Gastroesophageal sphincter (tissue), 3 donors: ENCODE measurements around the gene CLCC1.

Experiments used
- CTCF ChIP-seq, 4 experiments: fragments of 200-600 bp in 2 of 4; fragments of 450-650 bp in 2 of 4; sonication (generic) in 1 of 4; IDR thresholded peaks; one replicate each; pipeline ENCODE4 v1.5.1; 2017 to 2019; ENCODE audit warnings: antibody characterized with exemption in 4 of 4, mild to moderate bottlenecking in 2 of 4, moderate library complexity in 2 of 4
- EP300 ChIP-seq: sonication (generic); formaldehyde crosslinking; IDR thresholded peaks from one replicate; pipeline ENCODE4 v1.6.1; 2017; ENCODE audit warnings: antibody characterized with exemption, mild to moderate bottlenecking
- POLR2A ChIP-seq, 2 donors: fragments of 450-650 bp; IDR thresholded peaks; one replicate each; pipeline ENCODE4 v1.6.1; 2017; ENCODE audit warnings: antibody characterized with exemption in 2 of 2, mild to moderate bottlenecking in 2 of 2, moderate library complexity in 1 of 2
- POLR2AphosphoS5 ChIP-seq: sonication (generic); formaldehyde crosslinking; IDR thresholded peaks from one replicate; pipeline ENCODE4 v1.6.1; 2017; ENCODE audit warnings: antibody characterized with exemption

- no peak for TF ChIP-seq CTCF (IDR thresholded peaks at IDR 0.05)
- TF ChIP-seq POLR2A (IDR thresholded peaks at IDR 0.05) = no peak
- TF ChIP-seq POLR2AphosphoS5 = no peak
- no peak for TF ChIP-seq EP300
Measured at GRCh38 chr1:108953452-108953851, 9.8 kb downstream of the CLCC1 start.
